Measurements from ENCODE around the gene NIPAL3. TPM values are rescaled to one million over a fixed set of nuclear protein-coding genes. Genes with fewer than 3 reads are reported as not detected.
A peak's percentile ranks its signal among the peaks of the same experiment; 100 is the strongest.
"Not testable (repeated sequence)": the region's sequence is repeated elsewhere in the genome, so short reads cannot be mapped to it uniquely, and the experiment has no call there.

Gene NIPAL3
- total and polyA plus RNA-seq, 4 donors: 23.9 to 66.8 (median 25.3) TPM

- Histone ChIP-seq H3K9me3 (ENCODE audit: control insufficient read depth, insufficient read depth, low read length) (no peaks in the 10 kb centered on the region), H3K4me1 (ENCODE audit: control insufficient read depth, insufficient read depth, low read length) (peaks cover 13% of the 10 kb centered on the region), H3K27ac (ENCODE audit: low read depth, low read length) (no peak overlapping the region), H3K27me3 (ENCODE audit: control insufficient read depth, insufficient read depth, low read length) (no peaks in the 10 kb centered on the region), H3K4me3 (ENCODE audit: low read depth, low read length) (no peak overlapping the region), H3K36me3 (ENCODE audit: control insufficient read depth, insufficient read depth, low read length) (peaks cover 2% of the 10 kb centered on the region)
- 50% methylated on average over 1 of the region's 8 CpGs for WGBS (ENCODE audit: insufficient coverage)
- no peak for DNase-seq (ENCODE audit: low read depth in 4 of 6, low spot score in 6 of 6)
These were observed 20.3 kb downstream of the NIPAL3 start for GRCh38 chr1:24435782-24436365.

- H3K27ac ChIP-seq (ENCODE audit: low read depth, low read length): no peak overlapping the region
- DNase-seq (ENCODE audit: low read depth in 4 of 6, low spot score in 6 of 6): peak in 1 of 6 donors; percentile 11
- 91% methylated on average over 8 of the region's 9 CpGs for WGBS (ENCODE audit: insufficient coverage)
- H3K36me3 ChIP-seq (ENCODE audit: control insufficient read depth, insufficient read depth, low read length): peaks cover 5% of the 10 kb centered on the region
- no peaks in the 10 kb centered on the region for H3K9me3 ChIP-seq (ENCODE audit: control insufficient read depth, insufficient read depth, low read length)
- peaks cover 13% of the 10 kb centered on the region for H3K4me1 ChIP-seq (ENCODE audit: control insufficient read depth, insufficient read depth, low read length)
- no peak overlapping the region for H3K4me3 ChIP-seq (ENCODE audit: low read depth, low read length)
- H3K27me3 ChIP-seq (ENCODE audit: control insufficient read depth, insufficient read depth, low read length): no peaks in the 10 kb centered on the region
These were observed 22.2 kb downstream of the NIPAL3 start for GRCh38 chr1:24437631-24438396.

- Histone ChIP-seq H3K4me1 (ENCODE audit: control insufficient read depth, insufficient read depth, low read length) (peaks cover 13% of the 10 kb centered on the region), H3K36me3 (ENCODE audit: control insufficient read depth, insufficient read depth, low read length) (peaks cover 5% of the 10 kb centered on the region), H3K27me3 (ENCODE audit: control insufficient read depth, insufficient read depth, low read length) (no peaks in the 10 kb centered on the region), H3K27ac (ENCODE audit: low read depth, low read length) (no peak overlapping the region), H3K9me3 (ENCODE audit: control insufficient read depth, insufficient read depth, low read length) (no peaks in the 10 kb centered on the region), H3K4me3 (ENCODE audit: low read depth, low read length) (no peak overlapping the region)
- WGBS (ENCODE audit: insufficient coverage): 35% methylated on average over 9 of the region's 9 CpGs
- DNase-seq (ENCODE audit: low read depth in 4 of 6, low spot score in 6 of 6): peak in 2 of 6 donors; percentile 41 to 63
These were observed 22.9 kb downstream of the NIPAL3 start for GRCh38 chr1:24438423-24438901.

- 63% methylated on average over 2 of the region's 2 CpGs for WGBS (ENCODE audit: insufficient coverage)
- no peak for DNase-seq (ENCODE audit: low read depth in 4 of 6, low spot score in 6 of 6)
These were observed 24.8 kb downstream of the NIPAL3 start for GRCh38 chr1:24440436-24440835.

GRCh38 chr1:24441480-24441879 lies 25.9 kb downstream of the NIPAL3 start:
- H3K4me3 ChIP-seq (ENCODE audit: low read depth, low read length): no peak overlapping the region
- 72% methylated on average over 6 of the region's 7 CpGs for WGBS (ENCODE audit: insufficient coverage)
- H3K9me3 ChIP-seq (ENCODE audit: control insufficient read depth, insufficient read depth, low read length): no peaks in the 10 kb centered on the region
- DNase-seq (ENCODE audit: low read depth in 4 of 6, low spot score in 6 of 6): no peak
- no peaks in the 10 kb centered on the region for H3K27me3 ChIP-seq (ENCODE audit: control insufficient read depth, insufficient read depth, low read length)
- no peak overlapping the region for H3K27ac ChIP-seq (ENCODE audit: low read depth, low read length)
- peaks cover 5% of the 10 kb centered on the region for H3K36me3 ChIP-seq (ENCODE audit: control insufficient read depth, insufficient read depth, low read length)
- peaks cover 13% of the 10 kb centered on the region for H3K4me1 ChIP-seq (ENCODE audit: control insufficient read depth, insufficient read depth, low read length)

More at GRCh38 chr1:24440436-24440835, 24.8 kb downstream of the NIPAL3 start:
- no peaks in the 10 kb centered on the region for H3K9me3 ChIP-seq (ENCODE audit: control insufficient read depth, insufficient read depth, low read length)
- peaks cover 13% of the 10 kb centered on the region for H3K4me1 ChIP-seq (ENCODE audit: control insufficient read depth, insufficient read depth, low read length)
- no peak overlapping the region for H3K27ac ChIP-seq (ENCODE audit: low read depth, low read length)
- no peak overlapping the region for H3K4me3 ChIP-seq (ENCODE audit: low read depth, low read length)
- no peaks in the 10 kb centered on the region for H3K27me3 ChIP-seq (ENCODE audit: control insufficient read depth, insufficient read depth, low read length)
- H3K36me3 ChIP-seq (ENCODE audit: control insufficient read depth, insufficient read depth, low read length): peaks cover 5% of the 10 kb centered on the region

GRCh38 chr1:24441996-24442668 lies 26.5 kb downstream of the NIPAL3 start:
- no peaks in the 10 kb centered on the region for H3K9me3 ChIP-seq (ENCODE audit: control insufficient read depth, insufficient read depth, low read length)

GRCh38 chr1:24442764-24443163 lies 27.2 kb downstream of the NIPAL3 start:
- DNase-seq (ENCODE audit: low read depth in 4 of 6, low spot score in 6 of 6): peak in 1 of 6 donors; percentile 16
- Histone ChIP-seq H3K4me3 (ENCODE audit: low read depth, low read length) (no peak overlapping the region), H3K9me3 (ENCODE audit: control insufficient read depth, insufficient read depth, low read length) (no peaks in the 10 kb centered on the region), H3K27me3 (ENCODE audit: control insufficient read depth, insufficient read depth, low read length) (no peaks in the 10 kb centered on the region), H3K4me1 (ENCODE audit: control insufficient read depth, insufficient read depth, low read length) (peaks cover 13% of the 10 kb centered on the region), H3K36me3 (ENCODE audit: control insufficient read depth, insufficient read depth, low read length) (peaks cover 5% of the 10 kb centered on the region), H3K27ac (ENCODE audit: low read depth, low read length) (peak overlapping the region; percentile 29)

More at GRCh38 chr1:24441996-24442668, 26.5 kb downstream of the NIPAL3 start:
- Histone ChIP-seq H3K4me1 (ENCODE audit: control insufficient read depth, insufficient read depth, low read length) (peaks cover 13% of the 10 kb centered on the region), H3K4me3 (ENCODE audit: low read depth, low read length) (no peak overlapping the region), H3K27ac (ENCODE audit: low read depth, low read length) (peak overlapping the region; percentile 29), H3K27me3 (ENCODE audit: control insufficient read depth, insufficient read depth, low read length) (no peaks in the 10 kb centered on the region), H3K36me3 (ENCODE audit: control insufficient read depth, insufficient read depth, low read length) (peaks cover 5% of the 10 kb centered on the region)
- 99% methylated on average over 9 of the region's 14 CpGs for WGBS (ENCODE audit: insufficient coverage)
- no peak for DNase-seq (ENCODE audit: low read depth in 4 of 6, low spot score in 6 of 6)

- DNase-seq (ENCODE audit: low read depth in 4 of 6, low spot score in 6 of 6): peak in 2 of 6 donors; percentile 59 to 65
- 17% methylated on average over 1 of the region's 2 CpGs for WGBS (ENCODE audit: insufficient coverage)
- H3K4me3 ChIP-seq (ENCODE audit: low read depth, low read length): no peak overlapping the region
- H3K9me3 ChIP-seq (ENCODE audit: control insufficient read depth, insufficient read depth, low read length): no peaks in the 10 kb centered on the region
- peaks cover 5% of the 10 kb centered on the region for H3K36me3 ChIP-seq (ENCODE audit: control insufficient read depth, insufficient read depth, low read length)
- H3K4me1 ChIP-seq (ENCODE audit: control insufficient read depth, insufficient read depth, low read length): peaks cover 9% of the 10 kb centered on the region
- H3K27me3 ChIP-seq (ENCODE audit: control insufficient read depth, insufficient read depth, low read length): no peaks in the 10 kb centered on the region
- H3K27ac ChIP-seq (ENCODE audit: low read depth, low read length): no peak overlapping the region
These were observed 27.6 kb downstream of the NIPAL3 start for GRCh38 chr1:24443241-24443656.

- not testable (repeated sequence) for H3K27me3 ChIP-seq (ENCODE audit: control insufficient read depth, insufficient read depth, low read length); DNase-seq (ENCODE audit: low read depth in 4 of 6, low spot score in 6 of 6); H3K4me3 ChIP-seq (ENCODE audit: low read depth, low read length); H3K27ac ChIP-seq (ENCODE audit: low read depth, low read length); H3K36me3 ChIP-seq (ENCODE audit: control insufficient read depth, insufficient read depth, low read length); H3K4me1 ChIP-seq (ENCODE audit: control insufficient read depth, insufficient read depth, low read length); H3K9me3 ChIP-seq (ENCODE audit: control insufficient read depth, insufficient read depth, low read length)
- no CpG with 5 or more reads among the region's 2 CpGs for WGBS (ENCODE audit: insufficient coverage)
These were observed 30.8 kb downstream of the NIPAL3 start for GRCh38 chr1:24446446-24446845.

Measured in spinal cord (tissue), 10 donors.